GM23248 (cell line): ENCODE data around the gene TICRR. TPM values are rescaled to one million over a fixed set of nuclear protein-coding genes. Genes with fewer than 3 reads are reported as not detected.

Experiments
- DNase-seq: peaks from one replicate; pipeline ENCODE4 v3.0.0-alpha.2; 2015
- H2AFZ ChIP-seq: fragments of 200-600 bp; sonication (generic); 2 replicates; pipeline ENCODE4 v1.6.1; 2016; ENCODE audit warnings: antibody characterized with exemption
- H3F3A ChIP-seq: fragments of 200-600 bp; sonication (generic); 2 replicates; pipeline ENCODE4 v1.6.1; 2016; ENCODE audit warnings: mild to moderate bottlenecking, antibody characterized with exemption, mixed run types; ENCODE audit not compliant: insufficient read depth
- H3K27ac ChIP-seq: fragments of 200-600 bp; sonication (generic); 2 replicates; pipeline ENCODE4 v1.5.1; 2016; ENCODE audit warnings: mild to moderate bottlenecking
- H3K27me3 ChIP-seq: fragments of 200-600 bp; sonication (generic); replicated peaks from 2 replicates; pipeline ENCODE4 v1.6.1; 2016; ENCODE audit warnings: mild to moderate bottlenecking; ENCODE audit not compliant: insufficient read depth
- H3K36me3 ChIP-seq: fragments of 200-600 bp; sonication (generic); 2 replicates; pipeline ENCODE4 v1.6.1; 2016; ENCODE audit warnings: low read depth, mild to moderate bottlenecking
- H3K4me1 ChIP-seq: fragments of 200-600 bp; sonication (generic); 2 replicates; pipeline ENCODE4 v1.6.1; 2016; ENCODE audit warnings: mild to moderate bottlenecking; ENCODE audit not compliant: insufficient read depth
- H3K4me2 ChIP-seq: fragments of 200-600 bp; sonication (generic); one replicate; pipeline ENCODE4 v1.6.1; 2016; ENCODE audit warnings: mild to moderate bottlenecking; ENCODE audit not compliant: unreplicated experiment
- H3K4me3 ChIP-seq: fragments of 200-600 bp; sonication (generic); 2 replicates; pipeline ENCODE4 v1.5.1; 2016; ENCODE audit warnings: mild to moderate bottlenecking
- H3K79me2 ChIP-seq: fragments of 200-600 bp; sonication (generic); 2 replicates; pipeline ENCODE4 v1.6.1; 2016; ENCODE audit warnings: mild to moderate bottlenecking; ENCODE audit not compliant: insufficient read depth
- H3K9ac ChIP-seq: fragments of 200-600 bp; sonication (generic); 2 replicates; pipeline ENCODE4 v1.6.1; 2016; ENCODE audit warnings: mild to moderate bottlenecking
- H3K9me2 ChIP-seq: fragments of 200-600 bp; sonication (generic); 2 replicates; pipeline ENCODE4 v1.6.1; 2016; ENCODE audit warnings: mixed run types, mild to moderate bottlenecking, moderate library complexity; ENCODE audit not compliant: insufficient read depth
- H3K9me3 ChIP-seq: fragments of 200-600 bp; sonication (generic); one replicate; pipeline ENCODE4 v1.6.1; 2017; ENCODE audit warnings: low read depth
- H4K20me1 ChIP-seq: fragments of 200-600 bp; sonication (generic); 2 replicates; pipeline ENCODE4 v1.6.0; 2016; ENCODE audit not compliant: insufficient read depth
- EZH2 ChIP-seq: fragments of 200-600 bp; sonication (generic); IDR thresholded peaks from 2 replicates; pipeline ENCODE4 v1.6.1; 2018; ENCODE audit warnings: antibody characterized with exemption, mild to moderate bottlenecking; ENCODE audit not compliant: insufficient read depth, poor library complexity, severe bottlenecking
- EZH2phosphoT487 ChIP-seq: fragments of 200-600 bp; sonication (generic); IDR thresholded peaks from 2 replicates; pipeline ENCODE4 v1.6.1; 2018; ENCODE audit warnings: antibody characterized with exemption, moderate library complexity, mild to moderate bottlenecking, low read depth; ENCODE audit not compliant: insufficient read depth
- WGBS, 2 experiments: methylation state at CpG; one replicate each; pipeline ENCODE4 v1.1.6; 2015 to 2017; ENCODE audit warnings: low lambda C conversion rate in 2 of 2, low coverage in 1 of 2; ENCODE audit errors: missing lambda C conversion rate in 2 of 2; 5-methylcytosine and 5-hydroxymethylcytosine counted together
- in situ Hi-C: fragments of 300-500 bp; cut with MboI; formaldehyde crosslinking; loops from 2 replicates; pipeline ENCODE4 v1.15.0; 2020
- polyA plus RNA-seq: library from polyadenylated mRNA; unstranded; fragments of >200 nt; fragmentation: Nextera tagmentation; extraction: Ambion mirVana; gene quantifications from 2 replicates; pipeline ENCODE4 v1.2.1, GENCODE V29; 2016
- total RNA-seq: library from RNA; depleted of rRNA; stranded (reverse); fragments of >200 nt; shearing (Covaris generic); gene quantifications from 2 replicates; pipeline ENCODE4 v1.2.3, GENCODE V29; 2014

Gene TICRR
- total and polyA plus RNA-seq, 2 experiments from 2014 or later, result 1.2 to 2.3 TPM

GRCh38 chr15:89611317-89611716 is 36.0 kb downstream of the TICRR start:
- Histone ChIP-seq H2AFZ (no peak overlapping the region), H3K4me3 (no peak overlapping the region), H3K4me2 (no peak overlapping the region), H3K79me2 (no peaks in the 10 kb centered on the region), H3K36me3 (peaks cover 46% of the 10 kb centered on the region), H3F3A (0 out of 2 replicates have a peak, but pooled peaks cover 4% of the 10 kb centered on the region), H3K9me3 (peaks cover 3% of the 10 kb centered on the region), H3K9me2 (no peaks in the 10 kb centered on the region), H3K27me3 (no peaks in the 10 kb centered on the region), H3K9ac (no peak overlapping the region), H3K27ac (no peak overlapping the region), H3K4me1 (no peaks in the 10 kb centered on the region), H4K20me1 (no peaks in the 10 kb centered on the region)
- 99 to 100% methylated on average over 2 of the region's 2 CpGs for WGBS, 2 experiments
- DNase-seq, result no peak
- TF ChIP-seq EZH2phosphoT487, result no peak
- no peak for TF ChIP-seq EZH2
- in situ Hi-C loops, result no loop called here

- H3K4me3 ChIP-seq, result no peak overlapping the region
- 93 to 97% methylated on average over 2 of the region's 2 CpGs for WGBS, 2 experiments
- no peak overlapping the region for H2AFZ ChIP-seq
- no peaks in the 10 kb centered on the region for H4K20me1 ChIP-seq
- no peak overlapping the region for H3K4me2 ChIP-seq
- no peaks in the 10 kb centered on the region for H3K9me2 ChIP-seq
- no peaks in the 10 kb centered on the region for H3K27me3 ChIP-seq
- no peak for TF ChIP-seq EZH2phosphoT487
- no peak for TF ChIP-seq EZH2
- in situ Hi-C loops, result no loop called here
- H3K79me2 ChIP-seq, result no peaks in the 10 kb centered on the region
- H3K4me1 ChIP-seq, result no peaks in the 10 kb centered on the region
- H3K36me3 ChIP-seq, result peaks cover 38% of the 10 kb centered on the region
- peaks cover 3% of the 10 kb centered on the region for H3K9me3 ChIP-seq
- no peak overlapping the region for H3K9ac ChIP-seq
- no peak overlapping the region for H3K27ac ChIP-seq
- 0 out of 2 replicates have a peak, but pooled peaks cover 4% of the 10 kb centered on the region for H3F3A ChIP-seq
- DNase-seq, result no peak
Measured at GRCh38 chr15:89613031-89613430, 37.8 kb downstream of the TICRR start.

DNA sequence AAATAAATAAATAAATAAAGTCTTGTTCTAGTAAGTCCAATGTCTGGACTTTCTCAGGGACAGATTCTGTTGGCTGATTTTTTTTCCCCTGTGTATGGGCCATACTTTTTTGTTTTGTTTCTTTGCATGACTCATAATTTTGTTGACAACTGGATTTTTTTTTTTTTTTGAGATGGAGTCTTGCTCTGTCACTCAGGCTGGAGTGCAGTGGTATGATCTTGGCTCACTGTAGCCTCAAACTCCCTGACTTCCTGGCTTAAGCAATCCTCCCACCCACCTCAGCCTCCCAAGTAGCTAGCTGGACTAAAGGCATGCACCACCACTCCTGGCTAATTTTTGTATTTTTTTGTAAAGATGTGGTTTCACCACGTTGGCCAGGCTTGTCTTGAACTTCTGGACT is 38.9 kb downstream of the TICRR start:
- no peak overlapping the region for H3K9ac ChIP-seq
- H3K79me2 ChIP-seq, result no peaks in the 10 kb centered on the region
- 0 out of 2 replicates have a peak, but pooled peaks cover 4% of the 10 kb centered on the region for H3F3A ChIP-seq
- in situ Hi-C loops, result no loop called here
- no peaks in the 10 kb centered on the region for H3K4me1 ChIP-seq
- no peaks in the 10 kb centered on the region for H3K27me3 ChIP-seq
- DNase-seq, result no peak
- TF ChIP-seq EZH2phosphoT487 (no peak), EZH2 (no peak)
- no peak overlapping the region for H2AFZ ChIP-seq
- H3K27ac ChIP-seq, result no peak overlapping the region
- 100% methylated on average over 1 of the region's 1 CpG for WGBS, 2 experiments
- H4K20me1 ChIP-seq, result no peaks in the 10 kb centered on the region
- peaks cover 38% of the 10 kb centered on the region for H3K36me3 ChIP-seq
- H3K9me3 ChIP-seq, result peaks cover 3% of the 10 kb centered on the region
- H3K9me2 ChIP-seq, result no peaks in the 10 kb centered on the region
- no peak overlapping the region for H3K4me2 ChIP-seq
- H3K4me3 ChIP-seq, result no peak overlapping the region

- H3K4me1 ChIP-seq, result no peaks in the 10 kb centered on the region
- peaks cover 3% of the 10 kb centered on the region for H3K9me3 ChIP-seq
- H3K27ac ChIP-seq, result no peak overlapping the region
- H3K79me2 ChIP-seq, result no peaks in the 10 kb centered on the region
- H3F3A ChIP-seq, result 0 out of 2 replicates have a peak, but pooled peaks cover 2% of the 10 kb centered on the region
- H3K27me3 ChIP-seq, result no peaks in the 10 kb centered on the region
- TF ChIP-seq EZH2phosphoT487, result no peak
- TF ChIP-seq EZH2, result no peak
- WGBS, 2 experiments, result 100% methylated on average over 1 of the region's 1 CpG
- peaks cover 33% of the 10 kb centered on the region for H3K36me3 ChIP-seq
- H4K20me1 ChIP-seq, result no peaks in the 10 kb centered on the region
- no peak overlapping the region for H3K9ac ChIP-seq
- H3K4me3 ChIP-seq, result no peak overlapping the region
- no peak overlapping the region for H2AFZ ChIP-seq
- no peak overlapping the region for H3K4me2 ChIP-seq
- no peaks in the 10 kb centered on the region for H3K9me2 ChIP-seq
- no peak for DNase-seq
- in situ Hi-C loops, result no loop called here
Measured at GRCh38 chr15:89615135-89615534, 39.9 kb downstream of the TICRR start.

GRCh38 chr15:89616228-89616627 is 41.0 kb downstream of the TICRR start:
- no peak overlapping the region for H3K4me3 ChIP-seq
- H3K9ac ChIP-seq, result no peak overlapping the region
- H3K9me2 ChIP-seq, result no peaks in the 10 kb centered on the region
- H3K27ac ChIP-seq, result no peak overlapping the region
- in situ Hi-C loops, result no loop called here
- no peaks in the 10 kb centered on the region for H3K79me2 ChIP-seq
- H3K27me3 ChIP-seq, result no peaks in the 10 kb centered on the region
- H3F3A ChIP-seq, result peaks cover 3% of the 10 kb centered on the region; the same call in 1 of the 2 replicates
- H2AFZ ChIP-seq, result no peak overlapping the region
- no peaks in the 10 kb centered on the region for H3K4me1 ChIP-seq
- H4K20me1 ChIP-seq, result no peaks in the 10 kb centered on the region
- no peaks in the 10 kb centered on the region for H3K9me3 ChIP-seq
- TF ChIP-seq EZH2 (no peak), EZH2phosphoT487 (no peak)
- WGBS, 2 experiments, result 91 to 94% methylated on average over 4 of the region's 4 CpGs
- H3K4me2 ChIP-seq, result no peak overlapping the region
- peaks cover 25% of the 10 kb centered on the region; the same call in 1 of the 2 replicates for H3K36me3 ChIP-seq
- no peak for DNase-seq
